Measurements from ENCODE around the gene FAM171A1.

Gene FAM171A1

GRCh38 chr10:15254808-15255648, 116.1 kb downstream of the FAM171A1 start:
- H3K4me3 Mint-ChIP-seq: peak overlapping the region in 1 of 3 experiments; percentile 13
- TF ChIP-seq CTCF (IDR thresholded peaks at IDR 0.05; ENCODE audit: unreplicated experiment in 3 of 3): no peak
- H3K9me3 Mint-ChIP-seq: no peaks in the 10 kb centered on the region
- peaks cover 19% of the 10 kb centered on the region for H3K4me1 Mint-ChIP-seq
- peaks cover 38% of the 10 kb centered on the region for H3K36me3 Mint-ChIP-seq (ENCODE audit: low read depth)
- no peaks in the 10 kb centered on the region for H3K27me3 Mint-ChIP-seq (ENCODE audit: low read depth)
- peak overlapping the region in 1 of 3 experiments; percentile 49 for H3K27ac Mint-ChIP-seq

GRCh38 chr10:15253951-15254807, 116.9 kb downstream of the FAM171A1 start:
- TF ChIP-seq CTCF (IDR thresholded peaks at IDR 0.05; ENCODE audit: unreplicated experiment in 3 of 3): no peak
- no peaks in the 10 kb centered on the region for H3K9me3 Mint-ChIP-seq
- H3K27me3 Mint-ChIP-seq (ENCODE audit: low read depth): no peaks in the 10 kb centered on the region
- H3K4me3 Mint-ChIP-seq: peak overlapping the region in 1 of 3 experiments; percentile 13
- H3K4me1 Mint-ChIP-seq: peaks cover 19% of the 10 kb centered on the region
- H3K27ac Mint-ChIP-seq: peak overlapping the region in 1 of 3 experiments; percentile 49
- H3K36me3 Mint-ChIP-seq (ENCODE audit: low read depth): peaks cover 41% of the 10 kb centered on the region

- Mint-ChIP-seq H3K4me1 (peaks cover 19% of the 10 kb centered on the region), H3K27me3 (ENCODE audit: low read depth) (no peaks in the 10 kb centered on the region), H3K27ac (no peak overlapping the region), H3K9me3 (no peaks in the 10 kb centered on the region), H3K4me3 (no peak overlapping the region), H3K36me3 (ENCODE audit: low read depth) (peaks cover 50% of the 10 kb centered on the region)
- no peak for TF ChIP-seq CTCF (IDR thresholded peaks at IDR 0.05; ENCODE audit: unreplicated experiment in 3 of 3)
Observed at GRCh38 chr10:15252396-15252795, 118.7 kb downstream of the FAM171A1 start.

- no peak for TF ChIP-seq CTCF (IDR thresholded peaks at IDR 0.05; ENCODE audit: unreplicated experiment in 3 of 3)
- H3K4me3 Mint-ChIP-seq: no peak overlapping the region
- H3K27me3 Mint-ChIP-seq (ENCODE audit: low read depth): no peaks in the 10 kb centered on the region
- peaks cover 52% of the 10 kb centered on the region for H3K36me3 Mint-ChIP-seq (ENCODE audit: low read depth)
- no peaks in the 10 kb centered on the region for H3K9me3 Mint-ChIP-seq
- H3K4me1 Mint-ChIP-seq: peaks cover 19% of the 10 kb centered on the region
- H3K27ac Mint-ChIP-seq: no peak overlapping the region
Observed at GRCh38 chr10:15251791-15252380, 119.2 kb downstream of the FAM171A1 start.

GRCh38 chr10:15245530-15245929, 125.6 kb downstream of the FAM171A1 start:
- Mint-ChIP-seq H3K4me1 (no peaks in the 10 kb centered on the region), H3K27ac (no peak overlapping the region), H3K27me3 (ENCODE audit: low read depth) (no peaks in the 10 kb centered on the region), H3K9me3 (no peaks in the 10 kb centered on the region), H3K36me3 (ENCODE audit: low read depth) (peaks cover 57% of the 10 kb centered on the region), H3K4me3 (no peak overlapping the region)
- TF ChIP-seq CTCF (IDR thresholded peaks at IDR 0.05; ENCODE audit: unreplicated experiment in 3 of 3): peak in 1 of 3 experiments; percentile 18

Data from nephron (organoid).